ENCODE results near the gene ZNF441. TPM values are rescaled to one million over a fixed set of nuclear protein-coding genes. Genes with fewer than 3 reads are reported as not detected.

Gene ZNF441
- 10 to 100 TPM; 13.8 to 18.1 (median 15.8) TPM for total RNA-seq

- Histone ChIP-seq H3K9me3 (peaks cover 0 to 25% (median 2%) of the 10 kb centered on the region in 4 donors), H3K27ac (peak within 1 kb of the TSS; percentile 68 to 98 (median 95)), H3K36me3 (peaks cover 0 to 21% (median 0%) of the 10 kb centered on the region in 3 donors), H3K27me3 (no peaks in the 10 kb centered on the region), H3K4me1 (peaks cover 0 to 20% (median 6%) of the 10 kb centered on the region in 4 donors), H3K4me3 (peak within 1 kb of the TSS; percentile 48 to 97 (median 90))
- TF ChIP-seq EP300 (IDR thresholded peaks at IDR 0.05) (peak; percentile 37 to 97), POLR2A (IDR thresholded peaks at IDR 0.05) (peak; percentile 38 to 86), CTCF (IDR thresholded peaks at IDR 0.05) (peak in 2 of 5 experiments; percentile 31 to 34)
- 0 to 1% methylated on average over 29 to 54 of the region's 61 CpGs for WGBS, 2 donors
- peak; percentile 99 to 100 for DNase-seq (ENCODE audit: low spot score in 2 of 2)
Measured at GRCh38 chr19:11766597-11767591, at the start of gene ZNF441. ZNF441 (plus strand) TSS chr19:11767000; CDS start chr19:11767194, 194 bp downstream.

- Histone ChIP-seq H3K4me3 (no peak overlapping the region), H3K9me3 (peaks cover 0 to 44% (median 14%) of the 10 kb centered on the region in 4 donors), H3K27me3 (no peaks in the 10 kb centered on the region), H3K4me1 (no peaks in the 10 kb centered on the region), H3K36me3 (peaks cover 0 to 72% (median 25%) of the 10 kb centered on the region in 3 donors), H3K27ac (no peak overlapping the region)
- TF ChIP-seq CTCF (IDR thresholded peaks at IDR 0.05) = no peak
- no peak for TF ChIP-seq EP300 (IDR thresholded peaks at IDR 0.05)
- TF ChIP-seq POLR2A (IDR thresholded peaks at IDR 0.05) = no peak
- WGBS, 2 donors = 53 to 57% methylated on average over 5 of the region's 5 CpGs
- DNase-seq (ENCODE audit: low spot score in 2 of 2) = no peak
Measured at GRCh38 chr19:11721681-11722080, 45.1 kb upstream of the ZNF441 start.

- Histone ChIP-seq H3K9me3 (peaks cover 0 to 44% (median 14%) of the 10 kb centered on the region in 4 donors), H3K4me3 (no peak overlapping the region), H3K4me1 (no peaks in the 10 kb centered on the region), H3K36me3 (peaks cover 0 to 80% (median 25%) of the 10 kb centered on the region in 3 donors), H3K27me3 (no peaks in the 10 kb centered on the region), H3K27ac (no peak overlapping the region)
- WGBS, 2 donors = 96% methylated on average over 10 of the region's 10 CpGs
- DNase-seq (ENCODE audit: low spot score in 2 of 2) = no peak
- TF ChIP-seq POLR2A (IDR thresholded peaks at IDR 0.05) = no peak
- no peak for TF ChIP-seq EP300 (IDR thresholded peaks at IDR 0.05)
- TF ChIP-seq CTCF (IDR thresholded peaks at IDR 0.05) = no peak
Measured at GRCh38 chr19:11722414-11722813, 44.4 kb upstream of the ZNF441 start.

GRCh38 chr19:11729586-11729985 is 37.2 kb upstream of the ZNF441 start:
- no peak overlapping the region for H3K4me3 ChIP-seq
- TF ChIP-seq CTCF (IDR thresholded peaks at IDR 0.05) (no peak), POLR2A (IDR thresholded peaks at IDR 0.05) (no peak), EP300 (IDR thresholded peaks at IDR 0.05) (no peak)
- H3K27ac ChIP-seq = no peak overlapping the region
- H3K4me1 ChIP-seq = no peaks in the 10 kb centered on the region
- DNase-seq (ENCODE audit: low spot score in 2 of 2) = no peak
- H3K9me3 ChIP-seq = no peaks in the 10 kb centered on the region
- peaks cover 0 to 55% (median 0%) of the 10 kb centered on the region in 3 donors for H3K36me3 ChIP-seq
- H3K27me3 ChIP-seq = no peaks in the 10 kb centered on the region
- 92 to 96% methylated on average over 4 of the region's 4 CpGs for WGBS, 2 donors

- DNase-seq (ENCODE audit: low spot score in 2 of 2) = no peak
- no peaks in the 10 kb centered on the region for H3K27me3 ChIP-seq
- TF ChIP-seq POLR2A (IDR thresholded peaks at IDR 0.05) (no peak), CTCF (IDR thresholded peaks at IDR 0.05) (no peak), EP300 (IDR thresholded peaks at IDR 0.05) (no peak)
- peaks cover 0 to 23% (median 10%) of the 10 kb centered on the region in 4 donors for H3K4me1 ChIP-seq
- no peak overlapping the region for H3K27ac ChIP-seq
- no peaks in the 10 kb centered on the region for H3K9me3 ChIP-seq
- H3K4me3 ChIP-seq = no peak overlapping the region
- peaks cover 0 to 11% (median 0%) of the 10 kb centered on the region in 3 donors for H3K36me3 ChIP-seq
- WGBS, 2 donors = 88 to 93% methylated on average over 1 of the region's 1 CpG
Measured at GRCh38 chr19:11735375-11735774, 31.4 kb upstream of the ZNF441 start.

Measured in tibial nerve (tissue), 4 donors.